ENCODE results near the gene KRTAP5-7. TPM values are rescaled to one million over a fixed set of nuclear protein-coding genes. Genes with fewer than 3 reads are reported as not detected.

KRTAP5-7 gene
- polyA plus RNA-seq, 1 donor from 2014 or later = 0.56 TPM

DNA sequence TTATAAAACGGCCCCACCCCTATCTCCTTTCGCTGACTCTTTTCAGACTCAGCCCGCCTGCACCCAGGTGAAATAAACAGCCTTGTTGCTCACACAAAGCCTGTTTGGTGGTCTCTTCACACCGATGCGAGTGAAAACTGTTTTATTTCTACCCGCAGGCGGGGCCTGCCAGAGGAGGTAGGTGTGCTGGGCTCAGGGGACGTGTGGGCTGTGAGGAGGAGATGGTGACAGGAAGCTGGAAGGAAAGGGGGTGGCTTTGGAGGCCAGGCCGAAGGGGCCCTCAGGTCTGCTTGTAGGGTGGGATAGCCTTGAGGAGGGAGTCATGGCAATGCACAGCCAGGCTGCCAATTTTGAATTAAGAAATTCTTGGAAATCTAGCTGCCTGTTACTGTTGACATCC, 21.3 kb upstream of the KRTAP5-7 start:
- H4K20me1 ChIP-seq (ENCODE audit: insufficient read depth) = no peaks in the 10 kb centered on the region
- H3K4me2 ChIP-seq (ENCODE audit: low read length) = no peak overlapping the region
- H3F3A ChIP-seq (ENCODE audit: insufficient read depth, low read length, poor library complexity, severe bottlenecking) = no peaks in the 10 kb centered on the region
- H3K9me3 ChIP-seq (ENCODE audit: low read length) = peaks cover 5% of the 10 kb centered on the region
- H3K9ac ChIP-seq (ENCODE audit: low read length) = no peak overlapping the region
- H3K4me3 ChIP-seq (ENCODE audit: low read length) = no peak overlapping the region
- H3K79me2 ChIP-seq (replicated peaks; ENCODE audit: insufficient read depth, low read length) = no peaks in the 10 kb centered on the region
- H3K27me3 ChIP-seq (ENCODE audit: insufficient read depth, low read depth, low read length) = no peaks in the 10 kb centered on the region
- H2AFZ ChIP-seq (ENCODE audit: low read depth, low read length) = no peak overlapping the region
- no peak overlapping the region for H3K27ac ChIP-seq (ENCODE audit: low read length)
- no peaks in the 10 kb centered on the region for H3K9me2 ChIP-seq (ENCODE audit: insufficient read depth, low read length)
- TF ChIP-seq TAF1 (IDR thresholded peaks at IDR 0.05; ENCODE audit: low read depth) (no peak), RAD21 (conservative IDR thresholded peaks at IDR 0.05) (no peak), SMC3 (conservative IDR thresholded peaks at IDR 0.05; ENCODE audit: poor library complexity) (no peak), EZH2 (IDR thresholded peaks at IDR 0.05; ENCODE audit: borderline replicate concordance, insufficient read depth, low read length, poor library complexity, severe bottlenecking) (no peak), POLR2AphosphoS5 (IDR thresholded peaks at IDR 0.05) (no peak), MXI1 (conservative IDR thresholded peaks at IDR 0.05; ENCODE audit: poor library complexity, severe bottlenecking) (no peak)
- H3K36me3 ChIP-seq (ENCODE audit: insufficient read depth, low read length) = no peaks in the 10 kb centered on the region

DNA sequence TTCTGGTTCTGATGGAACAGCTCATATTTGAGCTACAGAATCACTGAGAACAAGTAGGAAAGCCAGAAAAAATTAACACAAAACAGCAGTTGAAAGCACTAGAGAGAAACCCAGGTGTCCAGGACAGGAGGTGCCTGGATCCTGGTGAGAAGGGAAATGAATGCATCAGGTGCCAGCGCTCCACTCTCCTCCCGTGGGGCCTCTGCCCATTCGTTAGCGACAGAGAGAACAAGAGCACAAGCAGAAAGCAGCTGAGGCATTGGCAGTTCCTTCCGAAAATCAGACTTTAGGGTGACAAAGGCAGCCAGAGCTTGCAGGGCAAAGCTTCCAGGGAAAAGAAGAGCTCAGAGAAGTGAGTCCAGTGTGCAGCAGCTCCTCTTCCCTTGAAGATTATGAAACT, 20.0 kb upstream of the KRTAP5-7 start:
- H3K4me3 ChIP-seq (ENCODE audit: low read length) = no peak overlapping the region

More for the DNA sequence above, 20.0 kb upstream of the KRTAP5-7 start:
- H3K27me3 ChIP-seq (ENCODE audit: insufficient read depth, low read depth, low read length) = no peaks in the 10 kb centered on the region
- H4K20me1 ChIP-seq (ENCODE audit: insufficient read depth) = no peaks in the 10 kb centered on the region
- no peaks in the 10 kb centered on the region for H3K9me2 ChIP-seq (ENCODE audit: insufficient read depth, low read length)
- H3K9me3 ChIP-seq (ENCODE audit: low read length) = peaks cover 5% of the 10 kb centered on the region
- TF ChIP-seq RAD21 (conservative IDR thresholded peaks at IDR 0.05) = no peak
- TF ChIP-seq POLR2AphosphoS5 (IDR thresholded peaks at IDR 0.05) = no peak
- TF ChIP-seq MXI1 (conservative IDR thresholded peaks at IDR 0.05; ENCODE audit: poor library complexity, severe bottlenecking) = no peak
- no peak for TF ChIP-seq EP300 (conservative IDR thresholded peaks at IDR 0.05; ENCODE audit: poor library complexity, severe bottlenecking)
- no peak for TF ChIP-seq SMC3 (conservative IDR thresholded peaks at IDR 0.05; ENCODE audit: poor library complexity)
- no peak for TF ChIP-seq TAF1 (IDR thresholded peaks at IDR 0.05; ENCODE audit: low read depth)
- no peak for TF ChIP-seq EZH2 (IDR thresholded peaks at IDR 0.05; ENCODE audit: borderline replicate concordance, insufficient read depth, low read length, poor library complexity, severe bottlenecking)
- TF ChIP-seq, protein P1, sequence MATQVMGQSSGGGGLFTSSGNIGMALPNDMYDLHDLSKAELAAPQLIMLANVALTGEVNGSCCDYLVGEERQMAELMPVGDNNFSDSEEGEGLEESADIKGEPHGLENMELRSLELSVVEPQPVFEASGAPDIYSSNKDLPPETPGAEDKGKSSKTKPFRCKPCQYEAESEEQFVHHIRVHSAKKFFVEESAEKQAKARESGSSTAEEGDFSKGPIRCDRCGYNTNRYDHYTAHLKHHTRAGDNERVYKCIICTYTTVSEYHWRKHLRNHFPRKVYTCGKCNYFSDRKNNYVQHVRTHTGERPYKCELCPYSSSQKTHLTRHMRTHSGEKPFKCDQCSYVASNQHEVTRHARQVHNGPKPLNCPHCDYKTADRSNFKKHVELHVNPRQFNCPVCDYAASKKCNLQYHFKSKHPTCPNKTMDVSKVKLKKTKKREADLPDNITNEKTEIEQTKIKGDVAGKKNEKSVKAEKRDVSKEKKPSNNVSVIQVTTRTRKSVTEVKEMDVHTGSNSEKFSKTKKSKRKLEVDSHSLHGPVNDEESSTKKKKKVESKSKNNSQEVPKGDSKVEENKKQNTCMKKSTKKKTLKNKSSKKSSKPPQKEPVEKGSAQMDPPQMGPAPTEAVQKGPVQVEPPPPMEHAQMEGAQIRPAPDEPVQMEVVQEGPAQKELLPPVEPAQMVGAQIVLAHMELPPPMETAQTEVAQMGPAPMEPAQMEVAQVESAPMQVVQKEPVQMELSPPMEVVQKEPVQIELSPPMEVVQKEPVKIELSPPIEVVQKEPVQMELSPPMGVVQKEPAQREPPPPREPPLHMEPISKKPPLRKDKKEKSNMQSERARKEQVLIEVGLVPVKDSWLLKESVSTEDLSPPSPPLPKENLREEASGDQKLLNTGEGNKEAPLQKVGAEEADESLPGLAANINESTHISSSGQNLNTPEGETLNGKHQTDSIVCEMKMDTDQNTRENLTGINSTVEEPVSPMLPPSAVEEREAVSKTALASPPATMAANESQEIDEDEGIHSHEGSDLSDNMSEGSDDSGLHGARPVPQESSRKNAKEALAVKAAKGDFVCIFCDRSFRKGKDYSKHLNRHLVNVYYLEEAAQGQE (IDR thresholded peaks at IDR 0.05; ENCODE audit: borderline replicate concordance) = no peak
- TF ChIP-seq, protein P2, sequence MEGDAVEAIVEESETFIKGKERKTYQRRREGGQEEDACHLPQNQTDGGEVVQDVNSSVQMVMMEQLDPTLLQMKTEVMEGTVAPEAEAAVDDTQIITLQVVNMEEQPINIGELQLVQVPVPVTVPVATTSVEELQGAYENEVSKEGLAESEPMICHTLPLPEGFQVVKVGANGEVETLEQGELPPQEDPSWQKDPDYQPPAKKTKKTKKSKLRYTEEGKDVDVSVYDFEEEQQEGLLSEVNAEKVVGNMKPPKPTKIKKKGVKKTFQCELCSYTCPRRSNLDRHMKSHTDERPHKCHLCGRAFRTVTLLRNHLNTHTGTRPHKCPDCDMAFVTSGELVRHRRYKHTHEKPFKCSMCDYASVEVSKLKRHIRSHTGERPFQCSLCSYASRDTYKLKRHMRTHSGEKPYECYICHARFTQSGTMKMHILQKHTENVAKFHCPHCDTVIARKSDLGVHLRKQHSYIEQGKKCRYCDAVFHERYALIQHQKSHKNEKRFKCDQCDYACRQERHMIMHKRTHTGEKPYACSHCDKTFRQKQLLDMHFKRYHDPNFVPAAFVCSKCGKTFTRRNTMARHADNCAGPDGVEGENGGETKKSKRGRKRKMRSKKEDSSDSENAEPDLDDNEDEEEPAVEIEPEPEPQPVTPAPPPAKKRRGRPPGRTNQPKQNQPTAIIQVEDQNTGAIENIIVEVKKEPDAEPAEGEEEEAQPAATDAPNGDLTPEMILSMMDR (IDR thresholded peaks at IDR 0.05; ENCODE audit: poor library complexity, severe bottlenecking) = no peak
- H3F3A ChIP-seq (ENCODE audit: insufficient read depth, low read length, poor library complexity, severe bottlenecking) = no peaks in the 10 kb centered on the region
- H3K4me2 ChIP-seq (ENCODE audit: low read length) = no peak overlapping the region
- no peak overlapping the region for H3K9ac ChIP-seq (ENCODE audit: low read length)
- no peaks in the 10 kb centered on the region for H3K36me3 ChIP-seq (ENCODE audit: insufficient read depth, low read length)
- H3K79me2 ChIP-seq (replicated peaks; ENCODE audit: insufficient read depth, low read length) = no peaks in the 10 kb centered on the region
- H2AFZ ChIP-seq (ENCODE audit: low read depth, low read length) = no peak overlapping the region
- H3K27ac ChIP-seq (ENCODE audit: low read length) = no peak overlapping the region

Data from neural cell (in vitro differentiated cells).